Measurements from ENCODE around the gene NEK11. TPM values are rescaled to one million over a fixed set of nuclear protein-coding genes. Genes with fewer than 3 reads are reported as not detected.

Gene NEK11
- total RNA-seq, 1 experiment from 2014 or later: 5.0 TPM

- TF ChIP-seq CTCF (conservative IDR thresholded peaks at IDR 0.05; ENCODE audit: low read depth, low read length) (no peak), EZH2 (IDR thresholded peaks at IDR 0.05; ENCODE audit: borderline replicate concordance, low read depth, low read length, poor library complexity, severe bottlenecking) (no peak)
- Histone ChIP-seq H3K27me3 (replicated peaks; ENCODE audit: insufficient read depth, low read depth, low read length, poor library complexity) (no peaks in the 10 kb centered on the region), H3K4me3 (ENCODE audit: low read depth, low read length, poor library complexity, severe bottlenecking) (no peak overlapping the region), H3K9me3 (ENCODE audit: low read depth, low read length, poor library complexity, severe bottlenecking) (no peaks in the 10 kb centered on the region), H3K4me1 (ENCODE audit: insufficient read depth, low read length, poor library complexity, severe bottlenecking) (no peaks in the 10 kb centered on the region), H3K36me3 (ENCODE audit: insufficient read depth, low read length, poor library complexity, severe bottlenecking) (no peaks in the 10 kb centered on the region), H3K27ac (ENCODE audit: low read depth, low read length, poor library complexity, severe bottlenecking) (no peak overlapping the region)
- CTCF ChIA-PET: no interaction called here
- intact Hi-C loops (cut with micrococcal nuclease; ENCODE audit: unreplicated experiment): no loop called here
- POLR2A ChIA-PET (ENCODE audit: low non-redundant PET): no interaction called here
- DNase-seq (ENCODE audit: low spot score): no peak
- BruUV-seq (replicated peaks): no TSS peak
Observed at GRCh38 chr3:131303848-131304247, 277.2 kb downstream of the NEK11 start.

- DNase-seq (ENCODE audit: low spot score): no peak
- CTCF ChIA-PET: no interaction called here
Observed at GRCh38 chr3:131304890-131305289, 278.2 kb downstream of the NEK11 start.

GRCh38 chr3:131306242-131306641 lies 279.6 kb downstream of the NEK11 start:
- CTCF ChIA-PET: no interaction called here
- Histone ChIP-seq H3K4me3 (ENCODE audit: low read depth, low read length, poor library complexity, severe bottlenecking) (no peak overlapping the region), H3K27ac (ENCODE audit: low read depth, low read length, poor library complexity, severe bottlenecking) (no peak overlapping the region), H3K27me3 (replicated peaks; ENCODE audit: insufficient read depth, low read depth, low read length, poor library complexity) (no peaks in the 10 kb centered on the region), H3K36me3 (ENCODE audit: insufficient read depth, low read length, poor library complexity, severe bottlenecking) (no peaks in the 10 kb centered on the region), H3K9me3 (ENCODE audit: low read depth, low read length, poor library complexity, severe bottlenecking) (no peaks in the 10 kb centered on the region), H3K4me1 (ENCODE audit: insufficient read depth, low read length, poor library complexity, severe bottlenecking) (no peaks in the 10 kb centered on the region)
- DNase-seq (ENCODE audit: low spot score): no peak
- no TSS peak for BruUV-seq (replicated peaks)
- TF ChIP-seq CTCF (conservative IDR thresholded peaks at IDR 0.05; ENCODE audit: low read depth, low read length): no peak
- TF ChIP-seq EZH2 (IDR thresholded peaks at IDR 0.05; ENCODE audit: borderline replicate concordance, low read depth, low read length, poor library complexity, severe bottlenecking): no peak
- POLR2A ChIA-PET (ENCODE audit: low non-redundant PET): no interaction called here
- intact Hi-C loops (cut with micrococcal nuclease; ENCODE audit: unreplicated experiment): no loop called here

More at GRCh38 chr3:131304890-131305289, 278.2 kb downstream of the NEK11 start:
- Histone ChIP-seq H3K27ac (ENCODE audit: low read depth, low read length, poor library complexity, severe bottlenecking) (no peak overlapping the region), H3K9me3 (ENCODE audit: low read depth, low read length, poor library complexity, severe bottlenecking) (no peaks in the 10 kb centered on the region), H3K4me1 (ENCODE audit: insufficient read depth, low read length, poor library complexity, severe bottlenecking) (no peaks in the 10 kb centered on the region), H3K36me3 (ENCODE audit: insufficient read depth, low read length, poor library complexity, severe bottlenecking) (no peaks in the 10 kb centered on the region), H3K4me3 (ENCODE audit: low read depth, low read length, poor library complexity, severe bottlenecking) (no peak overlapping the region), H3K27me3 (replicated peaks; ENCODE audit: insufficient read depth, low read depth, low read length, poor library complexity) (no peaks in the 10 kb centered on the region)
- no peak for TF ChIP-seq EZH2 (IDR thresholded peaks at IDR 0.05; ENCODE audit: borderline replicate concordance, low read depth, low read length, poor library complexity, severe bottlenecking)
- TF ChIP-seq CTCF (conservative IDR thresholded peaks at IDR 0.05; ENCODE audit: low read depth, low read length): no peak
- no TSS peak for BruUV-seq (replicated peaks)
- intact Hi-C loops (cut with micrococcal nuclease; ENCODE audit: unreplicated experiment): no loop called here
- POLR2A ChIA-PET (ENCODE audit: low non-redundant PET): no interaction called here

Data from A673 (cell line).